GM18861 (cell line): ENCODE data around the gene TFIP11.

Source experiments
- ATAC-seq: cut with Tn5 transposase; IDR thresholded peaks from one replicate; pipeline ENCODE4 v1.9.1; 2021; ENCODE audit not compliant: unreplicated experiment

The TFIP11 gene

DNA sequence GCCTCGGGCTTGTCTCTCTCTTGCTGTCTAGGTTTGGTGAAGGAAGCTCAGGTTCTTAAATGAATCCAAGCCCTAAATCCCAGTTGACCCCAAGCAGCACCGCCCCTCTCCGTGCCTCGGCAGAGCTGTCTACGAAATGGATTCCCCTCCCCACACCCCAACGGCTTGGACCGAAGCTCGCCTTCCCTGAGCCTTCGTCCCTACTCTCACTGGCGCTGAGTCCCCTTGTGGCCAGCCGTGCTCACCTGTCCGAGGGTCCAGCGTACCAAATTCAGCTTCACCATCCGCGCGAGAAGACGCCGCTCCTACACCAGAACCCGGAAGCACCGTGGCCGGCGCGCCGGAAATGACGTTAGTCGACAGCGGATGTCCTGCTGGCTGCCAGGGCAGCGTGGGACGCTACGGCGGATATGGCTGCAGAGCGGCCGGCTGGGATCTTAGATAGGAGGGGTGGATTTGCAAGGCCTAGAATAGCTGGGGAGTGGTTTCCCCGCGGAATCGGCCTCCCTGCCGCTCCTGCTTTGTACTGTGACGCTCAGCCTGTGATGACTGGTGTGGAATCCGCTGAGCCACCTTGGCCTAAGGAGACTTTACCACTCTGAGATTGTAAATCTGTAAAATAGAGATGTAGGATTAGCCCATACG lies at the start of gene TFIP11:
TFIP11 (minus strand) TSS at position 325 of the 645 bp plus-strand sequence. CDS start 2,201 bp downstream, outside the sequence.
- ATAC-seq = peak; percentile 83

DNA sequence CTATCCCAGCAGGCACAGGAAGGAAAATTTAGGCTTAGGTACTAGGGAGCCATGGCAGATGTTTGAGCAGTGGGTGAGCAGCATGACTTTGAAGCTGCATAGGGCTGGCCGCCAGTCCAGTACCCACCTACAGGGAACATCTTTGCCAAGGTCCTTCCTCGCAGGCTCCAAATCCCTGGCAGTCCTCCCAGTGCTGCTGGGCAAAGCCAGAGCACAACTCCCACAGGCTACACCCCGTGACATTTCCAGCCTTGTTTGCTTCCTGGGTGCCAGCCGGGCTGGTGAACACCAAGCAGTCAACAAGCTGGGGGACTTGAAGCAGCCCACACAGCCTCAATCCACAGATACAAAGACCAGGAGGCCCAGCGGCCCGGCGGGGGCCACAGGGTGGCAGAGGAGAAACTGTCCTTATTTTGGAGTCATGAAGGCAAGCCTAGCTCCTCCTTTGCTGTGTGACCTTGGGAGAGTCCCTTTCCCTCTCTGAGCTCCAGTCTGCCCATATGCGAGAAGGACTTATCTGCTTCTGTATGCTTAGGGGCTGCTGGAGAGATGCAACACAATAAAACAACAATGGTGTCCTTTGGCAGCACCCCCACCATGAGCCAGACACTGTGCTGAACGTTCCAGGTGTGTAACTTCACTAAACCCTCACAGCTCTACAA lies 49.6 kb upstream of the TFIP11 start:
- no peak for ATAC-seq

DNA sequence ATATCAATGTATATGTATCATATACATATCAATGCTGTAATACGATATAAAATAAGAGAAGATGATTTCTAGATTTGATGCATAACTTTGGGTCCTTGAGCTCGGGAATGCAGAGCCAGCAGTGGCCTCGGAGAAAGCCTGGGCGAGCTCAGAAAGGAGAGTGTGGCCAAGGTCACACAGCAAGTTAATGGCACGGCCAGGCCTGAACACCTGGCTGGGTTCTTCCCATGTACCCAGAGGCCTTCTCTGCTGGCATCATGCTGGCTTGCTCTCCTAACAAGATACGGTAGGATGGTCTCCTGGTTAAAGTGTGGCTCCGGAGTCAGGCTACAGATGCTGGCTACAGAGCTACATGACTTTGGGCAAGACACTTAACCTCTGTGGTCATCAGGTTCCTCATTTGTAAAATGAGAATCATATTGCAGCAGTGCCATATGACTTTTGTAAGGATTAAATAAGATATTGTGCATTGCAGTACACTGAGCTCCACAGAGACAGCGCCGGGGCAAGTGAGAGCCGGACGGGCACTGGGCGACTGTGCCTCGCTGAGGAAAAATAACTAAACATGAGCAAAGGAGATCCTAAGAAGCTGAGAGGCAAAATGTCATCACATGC lies 47.8 kb upstream of the TFIP11 start:
- no peak for ATAC-seq

DNA sequence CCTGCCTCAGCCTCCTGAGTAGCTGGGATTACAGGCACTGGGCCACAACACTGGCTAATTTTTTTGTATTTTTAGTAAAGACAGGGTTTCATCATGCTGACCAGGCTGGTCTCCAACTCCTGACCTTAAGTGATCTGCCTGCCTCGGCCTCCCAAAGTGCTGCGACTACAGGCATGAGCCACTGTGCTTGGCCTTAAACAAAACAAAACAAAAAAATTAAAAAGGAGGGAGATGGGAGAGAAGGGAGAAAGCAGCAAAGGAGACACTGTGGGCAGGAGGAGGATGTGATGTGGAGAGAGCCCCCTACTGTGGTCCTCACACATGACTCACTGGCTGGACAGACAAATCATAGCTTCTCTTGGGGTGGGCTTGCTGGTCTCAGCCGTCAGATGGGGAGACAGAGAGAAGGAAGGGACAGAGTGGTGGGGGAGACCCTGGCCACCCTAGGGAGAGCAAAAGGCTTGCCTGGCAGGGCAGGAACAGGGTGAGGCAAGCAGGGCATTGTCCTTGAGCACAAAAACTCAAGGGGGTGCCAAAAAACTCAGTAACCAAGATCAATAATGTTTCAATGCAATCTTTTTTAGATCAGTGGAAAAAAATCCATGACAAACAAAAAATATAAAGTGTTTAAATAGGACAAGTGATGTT lies 46.1 kb upstream of the TFIP11 start:
- ATAC-seq = no peak

DNA sequence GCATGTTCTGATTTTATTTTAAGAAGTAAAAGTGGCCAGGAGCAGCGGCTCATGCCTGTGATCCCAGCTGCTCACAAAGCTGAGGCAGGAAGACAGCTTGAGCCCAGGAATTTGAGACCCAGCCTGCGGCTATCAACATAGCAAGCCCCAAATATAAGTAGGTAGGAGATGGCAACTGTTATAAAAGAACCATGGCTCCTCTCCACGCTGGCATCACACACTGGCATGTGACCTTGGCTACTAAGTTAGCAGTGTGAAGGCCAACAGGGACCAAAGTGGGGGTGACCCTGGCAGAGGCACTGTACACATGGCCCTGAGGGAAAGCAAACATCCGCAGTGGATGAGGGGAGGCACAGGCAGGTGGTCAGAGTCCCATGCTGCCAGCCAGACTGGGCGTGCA lies 44.6 kb upstream of the TFIP11 start:
- ATAC-seq = no peak

DNA sequence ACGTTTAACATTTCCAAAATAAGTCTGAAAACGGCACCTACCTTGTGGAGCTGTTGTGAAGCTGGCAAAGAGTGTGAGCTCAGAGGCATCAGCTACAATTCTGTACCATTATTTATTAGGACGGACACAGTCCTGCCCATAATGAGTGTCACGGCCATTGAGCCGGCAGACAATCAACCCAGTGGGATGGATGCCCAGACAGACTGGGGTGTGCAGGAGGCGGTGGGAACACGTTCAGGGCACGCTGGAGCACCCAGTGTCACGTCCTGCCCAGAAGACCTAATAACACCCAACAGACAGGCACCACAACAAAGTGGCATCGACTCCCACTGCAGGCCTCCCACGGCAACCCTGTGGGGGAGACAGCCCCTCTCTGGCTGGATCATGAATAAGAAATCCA lies 43.2 kb upstream of the TFIP11 start:
- no peak for ATAC-seq

DNA sequence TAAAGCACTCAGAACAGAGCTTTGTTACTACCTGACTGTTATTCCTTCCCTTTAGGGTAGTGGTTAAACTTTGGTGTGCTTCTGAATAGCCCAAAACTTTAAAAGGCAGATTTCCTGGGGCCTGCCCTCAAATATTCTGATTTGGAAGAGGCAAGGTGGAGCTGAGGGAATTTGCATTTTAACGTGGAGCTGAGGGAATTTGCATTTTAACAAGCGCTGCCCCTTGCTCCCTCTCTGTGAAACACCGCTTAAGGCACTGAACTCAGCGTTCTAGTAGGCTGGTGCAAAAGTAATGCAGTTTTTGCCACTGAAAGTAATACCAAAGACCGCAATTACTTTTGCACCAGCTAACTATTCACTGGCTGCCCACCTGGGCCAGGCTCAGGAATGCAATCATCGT lies 42.7 kb upstream of the TFIP11 start:
- no peak for ATAC-seq

DNA sequence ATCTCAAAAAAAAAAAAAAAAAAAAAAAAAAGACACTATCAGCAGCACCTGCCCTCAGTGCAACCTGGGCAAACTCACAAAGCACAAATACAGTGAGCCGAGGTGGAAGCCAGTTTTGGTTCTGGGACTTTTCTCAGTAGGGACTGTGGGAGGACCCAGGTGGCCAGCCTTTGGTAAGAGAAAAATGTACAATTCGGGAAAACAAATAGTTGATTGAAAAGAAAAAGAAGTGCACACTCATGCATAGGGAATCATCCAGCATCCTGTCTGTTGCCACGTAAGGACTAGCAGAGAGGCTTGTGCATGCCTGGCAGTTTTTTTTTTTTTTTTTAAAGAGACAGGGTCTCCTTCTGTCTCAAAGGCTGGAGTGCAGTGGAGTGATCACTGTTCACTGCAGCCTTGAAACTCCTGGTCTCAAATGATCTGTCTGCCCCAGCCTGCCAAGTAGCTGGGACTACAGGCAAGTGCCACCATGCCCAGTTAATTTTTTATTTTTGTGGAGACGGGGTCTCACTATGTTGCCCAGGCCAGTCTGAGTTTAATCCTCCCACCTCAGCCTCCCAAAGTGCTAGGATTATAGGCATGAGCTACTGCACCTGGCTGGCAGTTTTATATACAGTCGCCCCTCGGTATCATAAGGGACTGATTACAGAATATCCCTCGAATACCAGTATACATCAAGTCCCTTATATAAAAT lies 40.9 kb upstream of the TFIP11 start:
- no peak for ATAC-seq

DNA sequence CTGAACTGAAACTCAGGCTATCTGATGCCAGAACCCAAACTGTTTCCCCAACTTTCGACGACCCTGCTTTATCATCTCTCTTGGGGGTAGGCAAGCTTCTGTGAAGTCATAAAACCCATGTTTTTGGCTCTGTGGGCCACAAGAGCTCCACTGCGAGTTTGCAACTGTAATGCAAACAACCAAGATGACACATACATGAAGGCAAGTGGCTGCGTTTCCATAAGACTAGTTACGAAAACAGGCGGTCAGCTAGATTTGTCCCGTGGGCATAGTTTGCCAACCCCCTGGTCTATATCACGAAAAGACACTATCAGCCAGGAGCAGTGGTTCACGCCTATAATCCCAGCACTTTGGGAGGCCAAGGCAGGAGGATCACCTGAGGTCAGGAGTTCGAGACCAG lies 40.2 kb upstream of the TFIP11 start:
- ATAC-seq = no peak

DNA sequence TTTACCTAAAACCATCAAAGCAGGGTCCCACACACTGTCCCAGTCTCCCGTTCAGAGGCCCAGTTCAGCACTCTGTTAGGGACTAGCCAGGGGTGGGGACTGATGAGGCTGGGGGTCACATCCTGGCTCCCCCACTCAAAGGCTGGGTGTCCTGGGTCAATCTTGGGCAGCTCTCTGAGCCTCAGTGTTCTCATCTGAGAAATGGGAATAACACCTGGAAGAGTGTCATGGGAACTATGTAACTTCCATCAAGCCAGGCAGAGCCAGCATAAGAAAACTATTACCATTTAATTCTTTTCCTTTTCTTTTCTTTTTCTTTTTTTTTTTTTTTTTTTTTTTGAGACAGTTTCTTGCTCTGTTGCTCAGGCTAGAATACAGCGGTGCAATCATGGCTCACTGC lies 39.3 kb upstream of the TFIP11 start:
- no peak for ATAC-seq

DNA sequence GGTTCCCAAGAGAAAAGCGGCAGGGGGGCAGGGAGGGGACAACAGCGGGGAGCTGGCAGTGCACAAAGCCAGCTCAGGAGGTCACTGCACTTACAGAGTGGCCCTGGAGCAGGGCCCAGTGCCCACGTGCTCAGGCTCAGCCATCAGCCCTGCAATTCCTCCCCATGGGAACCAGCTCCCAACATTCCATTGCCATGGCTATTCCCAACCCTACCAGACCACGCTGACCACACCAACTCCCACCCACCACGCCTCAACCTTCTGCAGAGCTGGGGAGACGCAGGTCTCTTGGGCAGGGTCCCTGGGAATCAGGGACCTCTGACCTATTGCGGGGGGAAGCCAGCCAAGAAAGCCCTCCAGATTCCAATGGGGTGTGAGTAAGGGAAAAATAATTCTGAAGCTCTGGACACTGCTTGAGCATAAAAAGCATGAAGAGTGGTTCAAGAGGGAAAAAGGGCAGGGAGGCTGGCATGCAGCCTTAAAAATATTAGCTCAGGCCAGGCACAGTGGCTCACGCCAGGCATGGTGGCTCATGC lies 38.3 kb upstream of the TFIP11 start:
- no peak for ATAC-seq

DNA sequence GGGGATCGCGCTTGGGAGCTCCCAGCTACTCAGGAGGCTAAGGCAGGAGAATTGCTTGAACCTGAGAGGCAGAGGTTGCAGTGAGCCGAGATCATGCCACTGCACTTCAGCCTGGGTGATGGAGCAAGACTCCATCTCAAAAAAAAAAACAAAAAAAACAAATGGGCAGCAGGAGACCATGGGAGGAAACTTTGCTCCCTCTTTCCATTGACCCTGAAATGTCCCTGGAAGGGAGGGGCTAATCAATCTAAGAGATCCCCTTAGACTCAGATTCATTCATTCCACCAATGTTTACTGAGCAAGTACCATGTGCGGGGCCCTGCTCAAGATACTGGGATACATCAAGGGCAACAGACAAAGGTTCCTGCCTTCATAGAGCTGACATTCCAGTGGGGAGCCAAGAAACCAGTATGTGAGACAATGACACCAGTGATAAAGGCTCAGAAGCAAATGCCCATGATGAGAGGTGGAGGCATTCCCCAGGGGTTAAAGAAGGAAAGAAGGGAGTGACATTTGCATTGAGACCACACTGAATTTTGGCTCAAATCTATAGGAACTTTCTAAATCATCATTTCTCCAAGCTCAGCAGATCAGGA lies 37.7 kb upstream of the TFIP11 start:
- no peak for ATAC-seq

DNA sequence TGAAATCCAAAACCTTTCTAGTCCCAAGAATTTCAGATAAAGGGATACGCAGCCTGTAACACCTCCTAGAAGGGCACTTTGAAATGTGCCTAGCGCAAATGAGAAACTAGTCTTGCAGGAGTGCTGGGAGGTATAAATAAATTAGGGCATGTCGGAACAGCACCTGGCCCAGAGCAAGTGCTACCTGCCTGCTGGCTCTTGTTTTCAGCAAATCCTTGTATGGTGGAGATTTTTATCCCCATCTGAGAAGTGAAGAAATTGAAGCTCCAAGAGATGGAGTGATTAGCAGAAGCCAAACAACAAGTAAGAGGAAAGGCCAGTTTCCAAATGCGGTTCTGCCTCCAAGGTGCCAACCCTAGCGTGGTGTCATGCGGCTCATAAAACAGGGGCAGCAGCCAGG lies 36.7 kb upstream of the TFIP11 start:
- no peak for ATAC-seq

DNA sequence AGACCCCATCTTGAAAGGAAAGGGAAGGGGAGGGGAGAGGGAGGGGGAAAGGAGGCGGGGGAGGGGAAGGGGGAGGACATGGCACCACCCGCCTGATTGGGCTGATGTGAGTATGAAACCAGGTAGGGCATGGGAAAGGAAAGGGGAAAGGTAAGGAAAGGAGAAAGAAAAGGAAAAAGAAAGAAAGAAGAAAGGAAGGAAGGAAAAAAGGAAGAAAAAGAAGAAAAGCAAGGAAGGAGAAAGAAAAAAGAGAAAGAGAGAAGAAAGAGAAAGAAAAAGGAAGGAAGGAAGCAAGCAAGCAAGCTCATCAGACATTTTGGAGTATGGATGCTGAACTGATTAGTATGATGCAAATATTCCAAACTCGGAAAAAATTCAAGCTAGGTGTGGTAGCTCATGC lies 36.0 kb upstream of the TFIP11 start:
- no peak for ATAC-seq

DNA sequence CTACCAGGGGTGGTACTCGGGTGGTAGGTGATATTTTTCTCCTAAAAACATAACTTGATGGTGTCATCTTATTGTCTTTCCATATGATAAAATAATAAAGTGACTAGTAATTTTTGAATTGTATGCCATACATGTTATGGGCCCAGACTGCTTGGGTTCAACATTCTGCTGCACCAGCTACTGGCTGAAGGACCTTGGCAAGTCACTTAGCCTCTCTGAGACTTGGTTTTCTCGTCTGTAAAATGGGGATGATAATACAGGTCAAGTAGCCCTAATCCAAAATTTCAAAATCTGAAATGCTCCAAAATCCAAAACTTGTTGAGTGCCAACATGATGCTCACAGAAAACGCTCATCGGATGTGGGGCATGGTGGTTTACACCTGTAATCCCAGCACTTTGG lies 35.6 kb upstream of the TFIP11 start:
- ATAC-seq = no peak

DNA sequence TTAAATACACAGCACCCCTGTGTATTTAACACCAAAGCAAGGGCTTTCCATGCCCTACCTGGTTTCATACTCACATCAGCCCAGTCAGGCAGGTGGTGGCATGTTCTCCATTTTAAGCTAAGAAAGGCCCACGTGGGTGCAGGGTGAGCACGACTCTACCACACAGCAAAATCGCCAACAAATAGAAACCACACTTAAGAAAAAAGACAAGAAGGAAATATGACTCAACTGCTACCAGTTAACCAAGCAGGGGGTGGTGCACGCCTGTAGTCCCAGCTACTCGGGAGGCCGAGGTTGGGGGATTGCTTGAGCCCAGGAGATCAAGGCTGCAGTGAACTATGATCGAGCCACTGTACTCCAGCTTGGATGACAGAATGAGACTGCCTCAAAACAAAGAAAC lies 35.2 kb upstream of the TFIP11 start:
- ATAC-seq = no peak

DNA sequence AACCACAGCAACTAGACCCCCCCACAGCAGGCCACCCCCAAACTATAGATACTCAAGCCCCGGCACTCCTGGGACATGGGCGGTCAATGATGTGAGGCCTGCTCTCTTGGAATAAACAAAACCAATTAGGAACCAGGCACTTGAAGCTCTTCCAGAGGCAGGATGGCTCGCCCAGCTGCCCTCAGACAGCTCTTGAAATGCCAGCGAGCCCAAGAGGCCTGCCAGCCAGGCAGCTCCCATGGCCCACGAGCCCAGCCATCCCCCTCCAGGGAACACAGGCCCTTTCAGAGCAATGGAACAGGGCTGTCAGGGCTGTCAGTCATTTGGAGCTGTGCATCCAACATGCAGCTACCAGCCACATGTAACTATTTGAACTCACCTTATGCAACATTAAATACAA lies 34.0 kb upstream of the TFIP11 start:
- ATAC-seq = no peak

DNA sequence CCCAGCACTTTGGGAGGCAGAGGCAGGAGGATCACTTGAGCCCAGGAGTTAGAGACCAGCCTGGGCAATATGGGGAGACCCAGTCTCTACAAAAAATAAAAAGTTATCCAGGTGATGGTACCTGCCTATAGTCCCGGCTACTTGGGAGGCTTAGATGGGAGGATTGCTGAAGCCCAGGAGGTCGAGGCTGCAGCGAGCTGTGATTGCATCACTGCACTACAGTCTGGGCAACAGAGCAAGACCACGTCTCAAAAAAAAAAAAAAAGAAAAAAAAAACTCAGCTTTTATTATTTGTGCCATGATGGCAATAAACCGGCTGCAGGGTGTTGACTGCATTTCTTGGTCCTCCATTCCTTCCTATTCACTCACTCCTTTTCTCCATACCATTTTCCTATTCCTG lies 33.6 kb upstream of the TFIP11 start:
- ATAC-seq = no peak

DNA sequence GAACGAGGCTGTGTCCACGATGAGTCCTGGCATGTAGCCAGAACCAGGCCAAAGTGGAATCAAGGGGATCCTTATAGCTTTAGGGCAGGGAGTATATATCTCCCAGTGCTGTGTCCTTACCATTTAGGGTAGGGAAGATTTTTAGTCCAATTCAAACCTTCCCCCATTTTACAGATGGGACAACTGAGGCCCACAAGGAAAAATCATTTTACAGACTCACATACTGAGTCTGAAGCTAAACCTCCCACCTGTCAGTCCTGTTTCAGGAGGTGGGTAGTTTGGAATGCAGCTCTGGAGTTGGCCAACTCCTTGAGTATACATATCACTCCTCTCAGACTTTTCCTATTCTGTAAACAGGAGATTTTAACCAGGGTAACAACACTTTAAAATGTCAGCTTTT lies 33.1 kb upstream of the TFIP11 start:
- no peak for ATAC-seq

DNA sequence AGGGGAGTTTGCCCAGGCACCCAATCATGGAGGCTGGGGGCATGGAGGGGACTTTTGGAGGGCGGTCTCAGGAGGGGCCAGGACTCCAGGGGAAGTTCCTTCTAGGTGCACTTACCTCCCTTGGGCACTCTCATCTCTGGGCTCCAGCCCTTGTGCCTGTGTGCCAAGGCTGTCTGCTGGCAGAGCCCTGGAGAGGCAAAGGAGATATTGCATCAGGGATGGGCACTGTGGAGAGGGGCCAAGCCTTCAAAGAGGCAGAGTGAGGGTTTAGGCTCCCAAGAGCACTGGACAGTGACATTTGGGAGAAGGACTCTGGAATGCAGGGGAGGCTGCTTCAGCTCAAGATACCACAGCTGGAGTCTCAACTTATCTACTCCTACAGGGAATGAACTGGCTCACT lies 32.2 kb upstream of the TFIP11 start:
- no peak for ATAC-seq

DNA sequence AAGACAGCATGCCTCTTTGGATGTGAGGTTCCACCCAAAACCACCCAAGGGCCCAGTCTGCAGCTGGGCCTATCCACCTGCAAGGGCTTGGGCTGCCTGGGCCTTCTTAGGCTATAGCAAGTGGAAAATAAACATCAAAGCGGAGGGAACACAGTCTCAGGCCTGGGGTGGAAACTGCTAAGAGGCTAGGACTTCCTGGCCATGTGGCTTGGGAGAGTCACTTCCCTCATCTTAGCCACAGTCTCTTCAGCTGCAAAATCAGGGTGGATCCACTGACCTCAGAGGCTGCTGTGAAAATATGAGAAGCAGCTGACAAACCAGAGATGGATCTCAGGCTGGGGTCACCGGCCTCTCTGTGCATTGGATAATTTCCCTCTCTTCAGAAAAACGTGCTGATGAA lies 30.6 kb upstream of the TFIP11 start:
- ATAC-seq = no peak
